IPS-20b (cell line): ENCODE measurements around the gene NMT1.

Experiments used
- H3K27ac ChIP-seq: one replicate; pipeline ENCODE4 v1.5.1; 2013; ENCODE audit warnings: low read length
- H3K27me3 ChIP-seq: 2 replicates; pipeline ENCODE4 v1.6.1; 2013; ENCODE audit warnings: mild to moderate bottlenecking, low read length, inconsistent platforms; ENCODE audit not compliant: insufficient read depth
- H3K36me3 ChIP-seq: 2 replicates; pipeline ENCODE4 v1.6.1; 2013; ENCODE audit warnings: low read depth, mild to moderate bottlenecking, inconsistent platforms, low read length, moderate library complexity; ENCODE audit not compliant: insufficient read depth
- H3K4me1 ChIP-seq: 2 replicates; pipeline ENCODE4 v1.6.1; 2013; ENCODE audit warnings: mild to moderate bottlenecking, control low read depth, inconsistent platforms, low read length, moderate library complexity; ENCODE audit not compliant: insufficient read depth
- H3K4me3 ChIP-seq: 2 replicates; pipeline ENCODE4 v1.5.1; 2013; ENCODE audit warnings: mild to moderate bottlenecking, low read length, inconsistent platforms
- H3K9ac ChIP-seq: 2 replicates; pipeline ENCODE4 v1.6.1; 2013; ENCODE audit warnings: low read depth, mild to moderate bottlenecking, inconsistent platforms, low read length, moderate library complexity
- H3K9me3 ChIP-seq: 2 replicates; pipeline ENCODE4 v1.6.1; 2013; ENCODE audit warnings: mild to moderate bottlenecking, low read depth, low read length, inconsistent platforms; ENCODE audit not compliant: insufficient read depth

The NMT1 gene

DNA sequence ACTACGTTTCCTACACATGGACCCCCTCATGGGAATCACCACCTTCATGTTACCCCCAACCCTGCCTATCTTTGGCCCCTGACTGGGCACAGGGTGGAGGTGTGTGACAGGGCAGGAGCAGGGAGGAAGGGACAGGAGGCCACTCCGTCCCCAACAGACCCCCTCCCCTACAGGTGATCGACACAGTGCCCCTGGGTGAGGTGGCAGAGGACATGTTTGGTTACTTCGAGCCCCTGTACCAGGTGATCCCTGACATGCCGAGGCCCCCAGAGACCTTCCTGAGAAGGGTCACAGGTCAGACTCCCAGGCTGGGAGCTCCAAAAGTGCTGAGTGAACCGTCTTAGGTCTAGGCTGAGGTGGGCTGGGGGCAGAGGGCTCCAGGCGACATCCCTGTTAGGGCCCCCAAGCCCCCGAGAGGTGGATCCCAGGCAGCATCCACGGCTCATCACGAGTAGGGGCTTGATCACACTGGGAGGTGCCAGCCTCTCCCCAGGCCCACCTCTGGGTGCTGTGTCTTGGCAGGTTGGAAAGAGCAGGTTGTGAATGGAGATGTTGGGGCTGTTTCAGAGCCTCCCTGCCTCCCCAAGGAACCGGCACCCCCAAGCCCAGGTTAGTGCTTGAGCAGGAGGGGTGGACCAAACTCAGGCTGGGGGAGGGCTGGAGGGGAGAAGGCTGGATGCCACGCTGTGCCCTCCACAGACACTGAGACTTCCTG is 75.9 kb downstream of the NMT1 start:
- no peaks in the 10 kb centered on the region for H3K27me3 ChIP-seq
- no peak overlapping the region for H3K4me3 ChIP-seq
- no peak overlapping the region for H3K9ac ChIP-seq
- H3K4me1 ChIP-seq: no peaks in the 10 kb centered on the region
- no peaks in the 10 kb centered on the region for H3K9me3 ChIP-seq
- H3K36me3 ChIP-seq: no peaks in the 10 kb centered on the region
- H3K27ac ChIP-seq: no peak overlapping the region

DNA sequence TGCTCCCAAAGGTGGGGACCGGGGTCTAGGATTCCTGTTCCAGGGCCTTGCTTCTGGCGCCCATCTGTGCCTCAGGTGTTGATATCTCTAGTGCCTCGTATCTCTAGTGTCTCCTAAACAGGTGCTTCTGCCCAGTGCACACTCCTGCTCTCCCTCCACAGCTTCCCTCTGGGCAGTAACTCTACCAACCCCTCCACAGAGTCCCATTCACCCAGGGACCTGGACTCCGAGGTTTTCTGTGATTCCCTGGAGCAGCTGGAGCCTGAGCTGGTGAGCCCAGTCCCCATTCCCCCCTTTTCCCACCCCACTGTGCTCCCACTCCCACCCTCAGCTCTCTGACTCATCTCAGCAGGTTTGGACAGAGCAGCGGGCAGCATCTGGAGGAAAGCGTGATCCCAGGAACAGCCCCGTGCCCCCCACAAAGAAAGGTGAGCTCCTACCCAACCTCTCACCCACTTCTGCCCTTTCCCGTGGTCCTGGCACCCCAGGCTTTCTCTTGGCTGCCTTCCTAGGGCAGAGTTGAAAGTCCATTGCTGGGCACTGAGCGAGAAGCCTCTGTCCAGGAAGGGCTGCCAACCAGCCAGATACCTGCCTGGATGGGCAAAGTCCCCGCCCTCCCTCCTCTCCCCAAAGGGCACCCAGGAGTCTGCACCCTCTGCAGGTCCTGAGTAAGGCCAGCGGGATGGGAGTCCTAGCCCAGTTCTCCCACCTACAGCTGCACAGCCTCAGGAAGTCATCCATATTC is 76.6 kb downstream of the NMT1 start:
- no peak overlapping the region for H3K4me3 ChIP-seq
- H3K4me1 ChIP-seq: no peaks in the 10 kb centered on the region
- no peak overlapping the region for H3K27ac ChIP-seq
- no peaks in the 10 kb centered on the region for H3K9me3 ChIP-seq
- no peaks in the 10 kb centered on the region for H3K36me3 ChIP-seq
- H3K27me3 ChIP-seq: no peaks in the 10 kb centered on the region
- no peak overlapping the region for H3K9ac ChIP-seq

DNA sequence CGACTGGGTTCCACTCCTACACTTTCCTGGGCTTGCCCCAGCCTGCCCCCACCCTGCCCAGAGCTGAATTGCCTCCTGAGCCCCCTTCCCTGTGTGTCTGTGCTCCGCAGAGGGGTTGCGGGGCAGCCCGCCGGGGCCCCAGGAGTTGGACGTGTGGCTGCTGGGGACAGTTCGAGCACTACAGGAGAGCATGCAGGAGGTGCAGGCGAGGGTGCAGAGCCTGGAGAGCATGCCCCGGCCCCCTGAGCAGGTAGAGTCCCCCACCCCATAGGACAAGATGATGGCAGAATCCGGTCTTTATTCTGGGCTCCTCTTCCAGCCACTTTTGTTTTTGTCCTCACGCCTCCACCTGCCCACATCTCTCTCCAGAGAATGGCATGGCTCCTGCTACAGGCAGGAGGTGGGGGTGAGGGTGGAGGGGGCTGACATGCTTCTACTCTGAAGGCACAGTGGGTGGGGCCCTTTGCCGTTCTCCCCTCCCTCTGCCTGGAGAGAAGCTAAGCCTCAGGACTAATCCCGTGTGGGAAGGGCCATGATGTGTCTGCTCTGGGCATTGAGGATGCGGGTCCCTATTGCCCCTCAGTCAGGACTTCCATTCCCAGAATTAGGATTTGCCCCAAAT is 77.9 kb downstream of the NMT1 start:
- Histone ChIP-seq H3K9me3 (no peaks in the 10 kb centered on the region), H3K36me3 (no peaks in the 10 kb centered on the region), H3K9ac (no peak overlapping the region), H3K27ac (no peak overlapping the region), H3K4me3 (no peak overlapping the region), H3K27me3 (no peaks in the 10 kb centered on the region), H3K4me1 (peaks cover 3% of the 10 kb centered on the region; the same call in 1 of the 2 replicates)

GRCh38 chr17:45139533-45139920 is 78.4 kb downstream of the NMT1 start:
- H3K27ac ChIP-seq: no peak overlapping the region

DNA sequence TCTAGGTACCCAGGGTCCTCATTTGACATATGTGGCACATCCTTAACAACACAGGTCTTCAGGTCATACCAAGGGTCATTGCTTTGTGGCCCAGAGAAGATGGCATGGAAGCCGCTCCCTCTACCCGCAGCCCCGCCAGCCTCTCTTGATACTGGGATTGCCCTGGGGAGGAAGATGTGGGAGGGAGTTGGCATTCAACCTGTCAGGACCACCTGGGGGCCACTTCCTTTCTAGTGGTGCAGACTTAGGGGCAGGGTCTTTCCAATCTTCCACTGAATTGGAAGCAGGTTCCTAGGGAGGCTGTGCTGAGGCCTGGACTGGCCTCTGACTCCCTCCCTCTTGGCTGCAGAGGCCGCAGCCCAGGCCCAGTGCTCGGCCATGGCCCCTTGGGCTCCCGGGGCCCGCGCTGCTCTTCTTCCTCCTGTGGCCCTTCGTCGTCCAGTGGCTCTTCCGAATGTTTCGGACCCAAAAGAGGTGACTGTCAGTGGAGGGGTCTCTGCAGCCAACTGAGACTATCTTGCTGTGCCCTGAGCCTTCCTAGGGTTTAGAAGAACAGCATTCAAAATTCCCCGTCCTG is 82.1 kb downstream of the NMT1 start:
- no peak overlapping the region for H3K27ac ChIP-seq
- H3K36me3 ChIP-seq: no peaks in the 10 kb centered on the region
- H3K9ac ChIP-seq: peak overlapping the region; percentile 52; the same call in 1 of the 2 replicates
- H3K4me3 ChIP-seq: peak overlapping the region; percentile 79; the same call in 1 of the 2 replicates
- no peaks in the 10 kb centered on the region for H3K27me3 ChIP-seq
- H3K9me3 ChIP-seq: no peaks in the 10 kb centered on the region
- H3K4me1 ChIP-seq: peaks cover 6% of the 10 kb centered on the region; the same call in 1 of the 2 replicates

More at GRCh38 chr17:45139533-45139920, 78.4 kb downstream of the NMT1 start:
- no peaks in the 10 kb centered on the region for H3K27me3 ChIP-seq
- peaks cover 3% of the 10 kb centered on the region; the same call in 1 of the 2 replicates for H3K4me1 ChIP-seq
- H3K36me3 ChIP-seq: no peaks in the 10 kb centered on the region
- H3K9me3 ChIP-seq: no peaks in the 10 kb centered on the region
- H3K4me3 ChIP-seq: no peak overlapping the region
- H3K9ac ChIP-seq: no peak overlapping the region

GRCh38 chr17:45143767-45144198 is 82.7 kb downstream of the NMT1 start:
- H3K27me3 ChIP-seq: no peaks in the 10 kb centered on the region
- no peaks in the 10 kb centered on the region for H3K36me3 ChIP-seq
- H3K4me3 ChIP-seq: peak overlapping the region; percentile 79
- peaks cover 6% of the 10 kb centered on the region; the same call in 1 of the 2 replicates for H3K4me1 ChIP-seq
- no peak overlapping the region for H3K27ac ChIP-seq
- no peaks in the 10 kb centered on the region for H3K9me3 ChIP-seq
- peak overlapping the region; percentile 52; the same call in 1 of the 2 replicates for H3K9ac ChIP-seq

GRCh38 chr17:45144199-45145034 is 83.3 kb downstream of the NMT1 start:
- Histone ChIP-seq H3K27ac (no peak overlapping the region), H3K27me3 (no peaks in the 10 kb centered on the region), H3K4me3 (peak overlapping the region; percentile 79), H3K36me3 (no peaks in the 10 kb centered on the region), H3K9me3 (no peaks in the 10 kb centered on the region), H3K4me1 (peaks cover 6% of the 10 kb centered on the region; the same call in 1 of the 2 replicates), H3K9ac (peak overlapping the region; percentile 52; the same call in 1 of the 2 replicates)

- Histone ChIP-seq H3K9me3 (no peaks in the 10 kb centered on the region), H3K27me3 (no peaks in the 10 kb centered on the region), H3K4me1 (peaks cover 6% of the 10 kb centered on the region; the same call in 1 of the 2 replicates), H3K4me3 (peak overlapping the region; percentile 79; the same call in 1 of the 2 replicates), H3K36me3 (no peaks in the 10 kb centered on the region), H3K27ac (no peak overlapping the region), H3K9ac (no peak overlapping the region)
Observed at GRCh38 chr17:45145035-45145389, 83.9 kb downstream of the NMT1 start.

DNA sequence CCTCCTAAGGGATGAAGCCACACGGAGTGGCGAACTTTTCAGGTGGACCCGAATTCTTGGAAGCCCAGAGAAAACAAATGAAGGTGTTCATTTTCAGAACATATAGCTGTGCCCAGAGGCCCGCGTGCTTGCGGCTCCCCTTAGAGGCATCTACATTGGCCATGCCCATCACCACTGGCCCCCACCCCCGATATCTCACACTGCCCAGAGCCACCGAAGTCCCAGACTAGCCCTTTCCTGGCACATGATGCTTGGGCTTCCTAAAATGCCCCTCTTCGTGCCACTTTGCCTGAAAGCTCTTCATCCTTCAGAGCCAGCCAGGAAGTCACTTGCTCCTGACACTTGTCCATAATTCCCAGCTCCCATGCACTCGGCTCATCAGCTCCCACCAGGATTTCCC is 85.0 kb downstream of the NMT1 start:
- no peak overlapping the region for H3K4me3 ChIP-seq
- no peaks in the 10 kb centered on the region for H3K9me3 ChIP-seq
- no peak overlapping the region for H3K27ac ChIP-seq
- no peaks in the 10 kb centered on the region for H3K36me3 ChIP-seq
- no peaks in the 10 kb centered on the region for H3K27me3 ChIP-seq
- peak overlapping the region; percentile 98; the same call in 1 of the 2 replicates for H3K9ac ChIP-seq
- peaks cover 9% of the 10 kb centered on the region; the same call in 1 of the 2 replicates for H3K4me1 ChIP-seq

DNA sequence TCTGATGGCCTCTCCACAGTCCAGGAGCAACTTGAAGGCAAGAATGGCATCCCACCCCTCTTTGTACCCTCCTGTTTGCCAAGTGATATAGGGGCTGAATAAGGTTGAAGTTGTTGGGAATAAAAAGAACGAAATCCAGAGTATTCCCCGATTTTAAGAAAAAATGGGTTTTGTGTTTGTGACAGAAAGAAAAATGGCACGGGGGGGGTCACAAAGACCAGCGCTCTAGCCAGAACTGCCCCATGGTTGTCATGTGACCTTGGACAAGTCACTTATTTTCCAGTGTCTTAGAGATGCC is 85.4 kb downstream of the NMT1 start:
- Histone ChIP-seq H3K27me3 (no peaks in the 10 kb centered on the region), H3K9me3 (no peaks in the 10 kb centered on the region), H3K36me3 (no peaks in the 10 kb centered on the region), H3K4me3 (peak overlapping the region; percentile 90), H3K9ac (peak overlapping the region; percentile 98; the same call in 1 of the 2 replicates), H3K27ac (peak overlapping the region; percentile 54), H3K4me1 (peaks cover 12% of the 10 kb centered on the region; the same call in 1 of the 2 replicates)
